ENCODE measurements around the gene OAF.

The OAF gene

GRCh38 chr11:120215634-120216033 lies 4.8 kb downstream of the OAF start:
- no peak for TF ChIP-seq CTCF (IDR thresholded peaks at IDR 0.05)
- Histone ChIP-seq H3K4me3 (ENCODE audit: low read depth, low read length) (no peak overlapping the region), H3K4me1 (peaks cover 2% of the 10 kb centered on the region), H3K27me3 (ENCODE audit: control insufficient read depth, insufficient read depth, low read length) (no peaks in the 10 kb centered on the region), H3K79me2 (no peaks in the 10 kb centered on the region), H2AFZ (no peak overlapping the region), H3K36me3 (ENCODE audit: control insufficient read depth, insufficient read depth, low read length) (no peaks in the 10 kb centered on the region), H3K9ac (no peak overlapping the region), H3K27ac (no peak overlapping the region), H3K9me3 (ENCODE audit: control insufficient read depth, low read length) (no peaks in the 10 kb centered on the region), H3K4me2 (ENCODE audit: low read length) (no peak overlapping the region)

DNA sequence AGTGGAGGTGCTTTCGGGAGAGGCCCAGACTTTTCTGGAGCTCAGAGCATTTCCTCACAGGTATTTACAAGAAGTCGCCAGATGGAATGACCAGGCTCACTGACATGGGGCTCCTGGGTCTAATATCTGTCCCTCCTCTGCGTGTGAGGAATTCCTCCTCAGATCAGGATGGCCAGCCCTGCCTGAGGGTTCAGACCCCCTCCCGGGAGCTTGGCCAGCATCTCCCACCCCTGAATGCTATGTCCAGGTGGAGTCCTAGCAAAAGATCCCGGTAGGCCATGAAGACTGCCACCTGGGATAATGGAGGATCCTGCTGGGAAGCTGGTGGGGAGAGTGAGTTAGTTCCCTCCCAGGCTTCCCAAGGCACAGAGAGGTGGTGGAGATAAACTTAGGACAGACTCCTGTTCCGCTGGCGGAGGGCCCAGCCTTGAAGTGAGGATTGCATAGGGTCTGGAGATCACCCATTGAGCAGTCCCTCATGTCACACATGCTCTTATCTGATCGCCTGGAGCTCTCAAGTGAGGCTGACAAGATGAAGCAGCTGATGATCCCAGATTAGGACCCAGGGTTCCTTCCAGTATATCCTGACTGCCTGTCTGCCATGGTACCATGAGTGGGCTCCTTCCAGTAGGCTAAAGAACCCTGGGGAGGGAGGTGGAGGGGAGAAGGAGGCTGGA lies 5.7 kb downstream of the OAF start:
- H3K79me2 ChIP-seq, result no peaks in the 10 kb centered on the region
- H3K9me3 ChIP-seq (ENCODE audit: control insufficient read depth, low read length), result no peaks in the 10 kb centered on the region
- peaks cover 2% of the 10 kb centered on the region for H3K4me1 ChIP-seq
- H3K27ac ChIP-seq, result no peak overlapping the region
- H3K4me2 ChIP-seq (ENCODE audit: low read length), result no peak overlapping the region
- H3K36me3 ChIP-seq (ENCODE audit: control insufficient read depth, insufficient read depth, low read length), result no peaks in the 10 kb centered on the region
- no peak for TF ChIP-seq CTCF (IDR thresholded peaks at IDR 0.05)
- no peaks in the 10 kb centered on the region for H3K27me3 ChIP-seq (ENCODE audit: control insufficient read depth, insufficient read depth, low read length)
- H3K9ac ChIP-seq, result no peak overlapping the region
- no peak overlapping the region for H2AFZ ChIP-seq
- H3K4me3 ChIP-seq (ENCODE audit: low read depth, low read length), result no peak overlapping the region

DNA sequence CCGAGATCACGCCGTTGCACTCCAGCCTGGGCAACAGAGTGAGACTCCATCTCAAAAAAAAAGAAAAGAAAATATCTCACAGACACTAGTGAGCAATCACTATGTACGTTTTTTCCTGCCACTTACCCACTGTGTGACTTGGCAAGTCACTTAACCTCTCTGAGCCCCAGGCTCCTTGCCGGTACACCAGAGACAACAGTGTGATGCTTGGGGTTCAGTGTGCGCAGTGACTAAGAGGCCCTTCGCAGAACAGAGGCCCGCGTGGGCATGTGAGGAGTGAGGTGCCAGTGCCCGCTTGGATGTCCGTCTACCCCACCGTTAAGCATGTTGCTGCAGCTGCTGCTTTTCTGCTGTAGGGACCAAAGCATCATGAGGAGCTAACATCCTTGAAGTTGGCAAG lies 6.7 kb downstream of the OAF start:
- Histone ChIP-seq H3K27me3 (ENCODE audit: control insufficient read depth, insufficient read depth, low read length) (no peaks in the 10 kb centered on the region), H3K4me2 (ENCODE audit: low read length) (no peak overlapping the region), H2AFZ (no peak overlapping the region), H3K36me3 (ENCODE audit: control insufficient read depth, insufficient read depth, low read length) (no peaks in the 10 kb centered on the region), H3K27ac (no peak overlapping the region), H3K9me3 (ENCODE audit: control insufficient read depth, low read length) (no peaks in the 10 kb centered on the region), H3K4me1 (peaks cover 2% of the 10 kb centered on the region), H3K9ac (no peak overlapping the region), H3K4me3 (ENCODE audit: low read depth, low read length) (no peak overlapping the region), H3K79me2 (no peaks in the 10 kb centered on the region)
- TF ChIP-seq CTCF (IDR thresholded peaks at IDR 0.05), result no peak

DNA sequence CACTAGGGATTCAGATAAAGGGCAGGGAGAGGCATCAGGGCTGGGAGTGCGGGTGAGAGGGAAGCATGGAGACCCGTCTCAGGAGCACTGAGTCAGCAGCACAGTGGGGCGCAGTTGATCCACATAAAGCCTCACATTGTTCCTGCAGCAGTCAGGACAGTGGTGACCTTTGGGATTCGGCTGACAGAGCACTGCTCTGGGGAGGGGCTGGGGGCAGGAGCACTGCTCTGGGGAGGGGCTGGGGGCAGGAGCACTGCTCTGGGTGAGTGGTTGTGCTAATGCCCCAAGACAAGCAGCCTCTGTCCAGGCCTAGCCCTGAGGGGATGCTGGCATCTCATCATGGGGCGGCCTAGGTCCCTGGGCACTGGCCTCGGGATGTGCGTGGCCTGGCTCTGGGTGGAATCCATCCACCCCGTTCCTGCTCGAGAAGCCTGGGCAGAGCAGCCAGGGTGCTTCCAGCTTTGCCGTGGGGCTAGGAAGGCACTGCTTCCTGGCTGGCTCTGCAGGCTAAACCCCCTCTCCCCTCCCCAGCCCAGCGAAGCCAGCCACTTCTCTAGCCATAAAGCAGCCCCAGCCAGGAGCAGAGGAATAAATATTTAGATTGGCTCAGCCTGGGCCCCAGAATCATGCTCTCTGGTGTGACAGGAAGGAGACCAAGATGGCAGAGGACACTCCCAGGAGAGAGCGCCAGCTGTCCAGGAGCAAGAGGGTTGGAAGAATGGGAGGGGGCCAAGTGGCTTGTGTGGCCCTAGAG lies 7.3 kb downstream of the OAF start:
- H3K4me2 ChIP-seq (ENCODE audit: low read length), result no peak overlapping the region
- no peak overlapping the region for H3K27ac ChIP-seq
- H3K4me1 ChIP-seq, result peaks cover 2% of the 10 kb centered on the region
- no peaks in the 10 kb centered on the region for H3K36me3 ChIP-seq (ENCODE audit: control insufficient read depth, insufficient read depth, low read length)
- H3K4me3 ChIP-seq (ENCODE audit: low read depth, low read length), result no peak overlapping the region
- no peak overlapping the region for H3K9ac ChIP-seq
- no peaks in the 10 kb centered on the region for H3K9me3 ChIP-seq (ENCODE audit: control insufficient read depth, low read length)
- no peak for TF ChIP-seq CTCF (IDR thresholded peaks at IDR 0.05)
- no peaks in the 10 kb centered on the region for H3K27me3 ChIP-seq (ENCODE audit: control insufficient read depth, insufficient read depth, low read length)
- no peaks in the 10 kb centered on the region for H3K79me2 ChIP-seq
- no peak overlapping the region for H2AFZ ChIP-seq

- Histone ChIP-seq H3K36me3 (ENCODE audit: control insufficient read depth, insufficient read depth, low read length) (no peaks in the 10 kb centered on the region), H3K79me2 (no peaks in the 10 kb centered on the region), H3K4me3 (ENCODE audit: low read depth, low read length) (no peak overlapping the region), H3K27me3 (ENCODE audit: control insufficient read depth, insufficient read depth, low read length) (no peaks in the 10 kb centered on the region), H3K9me3 (ENCODE audit: control insufficient read depth, low read length) (no peaks in the 10 kb centered on the region), H3K9ac (no peak overlapping the region), H2AFZ (no peak overlapping the region), H3K27ac (no peak overlapping the region), H3K4me2 (ENCODE audit: low read length) (no peak overlapping the region), H3K4me1 (peaks cover 5% of the 10 kb centered on the region)
- TF ChIP-seq CTCF (IDR thresholded peaks at IDR 0.05), result no peak
Observed at GRCh38 chr11:120218695-120219033, 7.8 kb downstream of the OAF start.

Measured in parathyroid adenoma (tissue), 2 donors.